Mucosa of descending colon (tissue), 3 donors: Measurements from ENCODE around the gene HIVEP2. TPM values are rescaled to one million over a fixed set of nuclear protein-coding genes. Genes with fewer than 3 reads are reported as not detected.

Source experiments
- ATAC-seq: fragments of 200-7000 bp; cut with Tn5 transposase; one replicate; pipeline ENCODE4 v1.9.1; 2020; ENCODE audit warnings: mild to moderate bottlenecking, moderate library complexity
- DNase-seq, 3 donors: peaks; one replicate each; pipeline ENCODE4 v3.0.0-alpha.2; 2020
- H3K36me3 ChIP-seq: fragments of 200-600 bp; one replicate; pipeline ENCODE4 v1.8.0; 2021; ENCODE audit warnings: low read depth, mild to moderate bottlenecking
- H3K4me1 ChIP-seq: fragments of 200-600 bp; one replicate; pipeline ENCODE4 v1.8.0; 2021; ENCODE audit warnings: low read depth, mild to moderate bottlenecking
- H3K4me3 ChIP-seq: fragments of 200-600 bp; one replicate; pipeline ENCODE4 v1.8.0; 2021; ENCODE audit warnings: mild to moderate bottlenecking
- H3K9me3 ChIP-seq: fragments of 200-600 bp; one replicate; pipeline ENCODE4 v1.8.0; 2021; ENCODE audit warnings: mild to moderate bottlenecking
- CTCF ChIP-seq: fragments of 200-600 bp; IDR thresholded peaks from one replicate; pipeline ENCODE4 v1.8.0; 2022; ENCODE audit warnings: antibody characterized with exemption, mild to moderate bottlenecking
- intact Hi-C, 2 donors: fragments of 100-400 bp; cut with DNase I in 1 of 2; cut with micrococcal nuclease in 1 of 2; formaldehyde crosslinking; loops; one replicate each; pipeline versions ENCODE4 v1.11.0 to v1.11.1; 2022; cut with DNase I, micrococcal nuclease
- total RNA-seq, 3 donors: library from RNA; stranded (reverse); fragmentation: NEBNext Ultra II Directional in 2 of 3; extraction: Animal tissue kit (Norgen Biotek cat#: 25700) in 2 of 3; gene quantifications; one replicate each; pipeline versions ENCODE4 v1.2.1 to v1.2.4, GENCODE V29; 2021 to 2023
- donor health status: DM: no; HTN: no; CAD: no; lungs with moderate emphysema.
- donor health status: DM: no; HTN: no; CAD: no.
- donor health status: DM: no; HTN: yes; CAD: no.

Gene HIVEP2
- total RNA-seq, 3 donors from 2014 or later: 7.8 to 17.7 (median 11.3) TPM

- Histone ChIP-seq H3K4me1 (no peaks in the 10 kb centered on the region), H3K36me3 (no peaks in the 10 kb centered on the region), H3K4me3 (no peak overlapping the region), H3K9me3 (no peaks in the 10 kb centered on the region)
- no peak for TF ChIP-seq CTCF
- no peak for ATAC-seq
- no peak for DNase-seq
- intact Hi-C loops: no loop called here
These were observed 48.2 kb downstream of the HIVEP2 start for GRCh38 chr6:142896732-142897131.

- no peak overlapping the region for H3K4me3 ChIP-seq
- no peaks in the 10 kb centered on the region for H3K9me3 ChIP-seq
- ATAC-seq: no peak
- H3K4me1 ChIP-seq: no peaks in the 10 kb centered on the region
- H3K36me3 ChIP-seq: no peaks in the 10 kb centered on the region
- no peak for TF ChIP-seq CTCF
- intact Hi-C loops: no loop called here
- DNase-seq: no peak
These were observed 51.9 kb downstream of the HIVEP2 start for GRCh38 chr6:142893088-142893487.

- Histone ChIP-seq H3K9me3 (no peaks in the 10 kb centered on the region), H3K36me3 (no peaks in the 10 kb centered on the region), H3K4me1 (no peaks in the 10 kb centered on the region), H3K4me3 (no peak overlapping the region)
- ATAC-seq (no peak), DNase-seq (no peak)
- no peak for TF ChIP-seq CTCF
- intact Hi-C loops: no loop called here
These were observed 52.5 kb downstream of the HIVEP2 start for GRCh38 chr6:142892254-142893021.

- Histone ChIP-seq H3K4me3 (no peak overlapping the region), H3K9me3 (no peaks in the 10 kb centered on the region), H3K36me3 (no peaks in the 10 kb centered on the region), H3K4me1 (peaks cover 4% of the 10 kb centered on the region)
- ATAC-seq: no peak
- no peak for TF ChIP-seq CTCF
- intact Hi-C loops: no loop called here
- no peak for DNase-seq
These were observed 53.5 kb downstream of the HIVEP2 start for GRCh38 chr6:142891454-142891853.

- TF ChIP-seq CTCF: no peak
- H3K9me3 ChIP-seq: no peaks in the 10 kb centered on the region
- H3K4me1 ChIP-seq: peaks cover 5% of the 10 kb centered on the region
- H3K4me3 ChIP-seq: no peak overlapping the region
- DNase-seq: no peak
- H3K36me3 ChIP-seq: no peaks in the 10 kb centered on the region
- ATAC-seq: no peak
- intact Hi-C loops: no loop called here
These were observed 56.5 kb downstream of the HIVEP2 start for GRCh38 chr6:142888456-142888855.
